K562 (cell line): ENCODE results near the gene MEGF11. TPM values are rescaled to one million over a fixed set of nuclear protein-coding genes. Genes with fewer than 3 reads are reported as not detected.
A peak's percentile ranks its signal among the peaks of the same experiment; 100 is the strongest.

Source experiments
- ATF1 ChIP-seq, 2 experiments: fragments of 450-650 bp in 1 of 2; IDR thresholded peaks; 2 replicates each; pipeline ENCODE4 v1.6.1; 2016; ENCODE audit warnings: missing compliant biosample characterization in 1 of 2, missing genetic modification characterization in 1 of 2
- DEAF1 ChIP-seq: fragments of 450-650 bp; formaldehyde crosslinking; IDR thresholded peaks from 2 replicates; pipeline ENCODE4 v1.4.0; 2020; ENCODE audit warnings: mild to moderate bottlenecking, moderate library complexity
- EHMT2 ChIP-seq: fragments of 450-650 bp; IDR thresholded peaks from 2 replicates; pipeline ENCODE4 v1.6.1; 2018; ENCODE audit warnings: antibody characterized with exemption
- FOXO4 ChIP-seq: fragments of 450-650 bp; formaldehyde crosslinking; IDR thresholded peaks from 2 replicates; pipeline ENCODE4 v1.4.0; 2020; ENCODE audit warnings: mild to moderate bottlenecking, moderate library complexity
- GTF3C2 ChIP-seq: IDR thresholded peaks from 3 replicates; pipeline ENCODE4 v1.6.1; 2011; ENCODE audit warnings: borderline replicate concordance, mild to moderate bottlenecking, moderate library complexity; ENCODE audit not compliant: insufficient read length; ENCODE audit errors: extremely low read depth
- HSF4 ChIP-seq: fragments of 250-450 bp; sonication (Bioruptor Pico); IDR thresholded peaks from 2 replicates; pipeline ENCODE4 v2.1.2; 2022; ENCODE audit warnings: mild to moderate bottlenecking, moderate library complexity, borderline replicate concordance
- NFATC3 ChIP-seq: fragments of 450-650 bp; IDR thresholded peaks from 2 replicates; pipeline ENCODE4 v1.6.1; 2017; ENCODE audit warnings: mild to moderate bottlenecking
- NONO ChIP-seq, 2 experiments: fragments of 200-400 bp in 1 of 2; fragments of 450-650 bp in 1 of 2; formaldehyde crosslinking in 1 of 2; IDR thresholded peaks; 2 replicates each; pipeline ENCODE4 v1.6.1; 2017; ENCODE audit warnings: low read depth in 2 of 2, mild to moderate bottlenecking in 2 of 2, moderate library complexity in 2 of 2, low read length in 1 of 2
- TEAD1 ChIP-seq, 2 experiments: fragments of 450-650 bp in 1 of 2; sonication (generic) in 1 of 2; formaldehyde crosslinking; IDR thresholded peaks; 2 replicates each; pipeline versions ENCODE4 v1.4.0 to v1.8.0; 2020 to 2022; ENCODE audit warnings: mild to moderate bottlenecking in 2 of 2, missing genetic modification reagents in 1 of 2
- TFAP4 ChIP-seq: sonication (generic); formaldehyde crosslinking; IDR thresholded peaks from 2 replicates; pipeline ENCODE4 v1.8.0; 2022; ENCODE audit warnings: missing genetic modification reagents, mild to moderate bottlenecking, moderate library complexity, borderline replicate concordance
- UBTF ChIP-seq, 2 experiments: IDR thresholded peaks; 2 replicates each; pipeline ENCODE4 v1.6.1; 2012; ENCODE audit warnings: improper control_type of control experiment in 2 of 2, low read depth in 2 of 2, low read length in 2 of 2, borderline replicate concordance in 1 of 2
- ZNF146 ChIP-seq: IDR thresholded peaks from one replicate; pipeline ENCODE4 v1.6.1; 2018; ENCODE audit warnings: missing compliant biosample characterization; ENCODE audit not compliant: unreplicated experiment
- ZNF165 ChIP-seq: fragments of 250-450 bp; sonication (Bioruptor Pico); IDR thresholded peaks from 2 replicates; pipeline ENCODE4 v1.4.0; 2020; ENCODE audit warnings: borderline replicate concordance
- ZNF512 ChIP-seq: IDR thresholded peaks from 2 replicates; pipeline ENCODE4 v1.6.1; 2016; ENCODE audit warnings: missing genetic modification characterization, missing compliant biosample characterization
- polyA plus RNA-seq, 8 experiments: library from polyadenylated mRNA; depleted of rRNA in 4 of 8; stranded (reverse) in 5 of 8; unstranded in 3 of 8; fragments of >200 nt; fragmentation: Nextera tagmentation in 2 of 8; fragmentation: Illumina TruSeq in 1 of 8; extraction: Ambion mirVana in 2 of 8; extraction: Trizol in 1 of 8; gene quantifications; 2 replicates each; pipeline versions ENCODE4 v1.2.1 to v1.2.3, GENCODE V29; 2011 to 2014; ENCODE audit warnings: inconsistent platforms in 1 of 8, missing spikeins in 1 of 8
- total RNA-seq, 7 experiments: library from RNA; depleted of rRNA in 6 of 7; stranded (reverse); fragments of >200 nt in 6 of 7; fragmentation: Illumina TruSeq in 2 of 7; extraction: Trizol in 2 of 7; gene quantifications; 2 replicates each; pipeline versions ENCODE4 v1.2.1 to v1.2.3, GENCODE V29; 2011 to 2021; ENCODE audit warnings: low replicate concordance in 1 of 7

Gene MEGF11
- total and polyA plus RNA-seq, 9 of the 15 experiments (the other 6 are each of a cell fraction or from before 2014, with no cell fraction given) = 0.06 to 0.23 (median 0.20) TPM; not detected in 6

GRCh38 chr15:65869126-65869953 is 384.2 kb downstream of the MEGF11 start, which contains the start of gene RAB11A (continued):
- TF ChIP-seq GTF3C2 (no peak), HSF4 (CRISPR knock-in tag) (no peak), UBTF (IDR thresholded peaks at IDR 0.05; ENCODE audit: borderline replicate concordance in 1 of 2, low read depth in 2 of 2, low read length in 2 of 2) (no peak), FOXO4 (CRISPR knock-in tag) (no peak), NONO (IDR thresholded peaks at IDR 0.05; ENCODE audit: low read depth in 2 of 2, low read length in 1 of 2) (no peak), EHMT2 (no peak), NFATC3 (no peak), ZNF512 (tag) (no peak), ZNF165 (CRISPR knock-in tag) (no peak), ATF1 (CRISPR knock-in tag; IDR thresholded peaks at IDR 0.05) (no peak), ATF1 (tag; IDR thresholded peaks at IDR 0.05) (peak; percentile 92), ZNF146 (CRISPR knock-in tag) (no peak), DEAF1 (no peak), TEAD1 (CRISPR knock-in tag; IDR thresholded peaks at IDR 0.05) (peak in 1 of 2 experiments; percentile 53; a peak in 1 of 4 replicates), TFAP4 (CRISPR knock-in tag) (peak; percentile 84)
